ENCODE measurements around the gene CEP104.
A peak's percentile ranks its signal among the peaks of the same experiment; 100 is the strongest.

CEP104 gene

DNA sequence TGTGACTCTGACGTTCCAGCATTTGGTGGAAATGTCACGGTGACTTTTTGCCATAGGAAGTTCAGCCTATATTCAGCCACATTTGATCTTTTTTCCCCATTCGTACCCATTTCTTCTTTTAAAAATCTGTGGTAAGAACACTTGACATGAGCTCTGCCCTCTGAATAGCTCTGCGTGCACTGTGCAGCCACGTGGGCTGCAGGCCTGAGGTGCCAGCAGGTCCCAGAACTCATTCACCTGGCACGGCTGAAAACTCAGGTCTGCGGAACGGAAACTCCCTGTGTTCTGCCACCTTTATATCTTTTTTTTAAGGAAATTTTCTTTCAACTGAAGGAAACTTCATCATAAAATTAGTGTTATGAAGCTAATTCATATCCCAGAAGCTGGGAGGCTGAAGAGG lies 28.6 kb downstream of the CEP104 start:
- Mint-ChIP-seq H3K9me3 (no peaks in the 10 kb centered on the region), H3K27me3 (ENCODE audit: low read depth) (no peaks in the 10 kb centered on the region), H3K36me3 (ENCODE audit: low read depth) (peaks cover 64% of the 10 kb centered on the region), H3K4me1 (no peaks in the 10 kb centered on the region), H3K27ac (no peak overlapping the region), H3K4me3 (no peak overlapping the region)
- TF ChIP-seq, protein P1, sequence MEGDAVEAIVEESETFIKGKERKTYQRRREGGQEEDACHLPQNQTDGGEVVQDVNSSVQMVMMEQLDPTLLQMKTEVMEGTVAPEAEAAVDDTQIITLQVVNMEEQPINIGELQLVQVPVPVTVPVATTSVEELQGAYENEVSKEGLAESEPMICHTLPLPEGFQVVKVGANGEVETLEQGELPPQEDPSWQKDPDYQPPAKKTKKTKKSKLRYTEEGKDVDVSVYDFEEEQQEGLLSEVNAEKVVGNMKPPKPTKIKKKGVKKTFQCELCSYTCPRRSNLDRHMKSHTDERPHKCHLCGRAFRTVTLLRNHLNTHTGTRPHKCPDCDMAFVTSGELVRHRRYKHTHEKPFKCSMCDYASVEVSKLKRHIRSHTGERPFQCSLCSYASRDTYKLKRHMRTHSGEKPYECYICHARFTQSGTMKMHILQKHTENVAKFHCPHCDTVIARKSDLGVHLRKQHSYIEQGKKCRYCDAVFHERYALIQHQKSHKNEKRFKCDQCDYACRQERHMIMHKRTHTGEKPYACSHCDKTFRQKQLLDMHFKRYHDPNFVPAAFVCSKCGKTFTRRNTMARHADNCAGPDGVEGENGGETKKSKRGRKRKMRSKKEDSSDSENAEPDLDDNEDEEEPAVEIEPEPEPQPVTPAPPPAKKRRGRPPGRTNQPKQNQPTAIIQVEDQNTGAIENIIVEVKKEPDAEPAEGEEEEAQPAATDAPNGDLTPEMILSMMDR (IDR thresholded peaks at IDR 0.05; ENCODE audit: unreplicated experiment in 3 of 3), result no peak

DNA sequence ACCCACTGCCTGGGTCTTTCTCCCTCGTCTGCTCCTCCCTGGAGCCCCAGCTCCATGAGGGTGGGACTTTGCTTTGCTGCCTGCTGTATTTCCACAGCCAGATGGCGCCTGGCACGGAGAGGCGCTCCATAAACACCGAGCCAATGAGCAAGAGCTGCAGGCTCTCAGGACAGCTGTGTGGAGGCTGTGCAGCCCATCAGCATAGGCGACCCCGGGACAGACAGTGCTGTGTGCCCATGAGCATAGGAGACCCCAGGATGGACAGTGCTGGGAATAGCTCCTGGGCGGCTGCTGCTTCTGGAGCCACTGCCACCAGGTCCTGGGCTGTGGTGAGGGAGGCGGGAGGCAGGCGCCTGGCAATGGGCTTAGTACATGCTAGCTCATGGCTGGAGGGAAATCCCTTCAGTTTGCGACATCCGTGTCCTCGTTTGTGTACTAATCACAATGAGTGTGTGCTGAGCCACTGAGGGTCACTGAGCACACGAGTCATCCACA lies 29.2 kb downstream of the CEP104 start:
- no peaks in the 10 kb centered on the region for H3K9me3 Mint-ChIP-seq
- peaks cover 65% of the 10 kb centered on the region for H3K36me3 Mint-ChIP-seq (ENCODE audit: low read depth)
- H3K4me1 Mint-ChIP-seq, result no peaks in the 10 kb centered on the region
- H3K27ac Mint-ChIP-seq, result no peak overlapping the region
- no peak overlapping the region for H3K4me3 Mint-ChIP-seq
- no peaks in the 10 kb centered on the region for H3K27me3 Mint-ChIP-seq (ENCODE audit: low read depth)
- TF ChIP-seq, protein P1 (IDR thresholded peaks at IDR 0.05; ENCODE audit: unreplicated experiment in 3 of 3), result no peak

DNA sequence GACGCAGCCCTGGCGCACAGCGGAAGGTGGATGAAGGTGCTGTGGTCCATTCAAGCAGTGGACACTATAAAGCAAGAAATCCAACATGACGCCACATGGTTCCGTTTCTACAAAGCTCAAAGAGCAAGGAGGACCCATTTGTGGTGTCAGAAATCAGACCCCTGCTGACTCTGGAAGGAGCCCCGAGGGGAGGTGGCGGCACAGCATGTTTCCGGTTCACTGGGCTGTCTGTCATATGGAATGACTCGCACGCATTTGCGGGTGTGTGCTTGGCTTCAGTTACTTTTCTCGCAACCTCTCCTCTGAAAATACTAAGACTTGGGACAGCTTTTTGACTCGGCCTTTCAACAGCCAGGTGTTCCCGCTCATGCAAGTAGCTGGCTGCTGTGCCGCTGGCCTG lies 31.7 kb downstream of the CEP104 start:
- peaks cover 63% of the 10 kb centered on the region for H3K36me3 Mint-ChIP-seq (ENCODE audit: low read depth)
- no peaks in the 10 kb centered on the region for H3K9me3 Mint-ChIP-seq
- no peak overlapping the region for H3K27ac Mint-ChIP-seq
- H3K4me1 Mint-ChIP-seq, result peaks cover 7% of the 10 kb centered on the region
- TF ChIP-seq, protein P1 (IDR thresholded peaks at IDR 0.05; ENCODE audit: unreplicated experiment in 3 of 3), result no peak
- no peaks in the 10 kb centered on the region for H3K27me3 Mint-ChIP-seq (ENCODE audit: low read depth)
- no peak overlapping the region for H3K4me3 Mint-ChIP-seq

DNA sequence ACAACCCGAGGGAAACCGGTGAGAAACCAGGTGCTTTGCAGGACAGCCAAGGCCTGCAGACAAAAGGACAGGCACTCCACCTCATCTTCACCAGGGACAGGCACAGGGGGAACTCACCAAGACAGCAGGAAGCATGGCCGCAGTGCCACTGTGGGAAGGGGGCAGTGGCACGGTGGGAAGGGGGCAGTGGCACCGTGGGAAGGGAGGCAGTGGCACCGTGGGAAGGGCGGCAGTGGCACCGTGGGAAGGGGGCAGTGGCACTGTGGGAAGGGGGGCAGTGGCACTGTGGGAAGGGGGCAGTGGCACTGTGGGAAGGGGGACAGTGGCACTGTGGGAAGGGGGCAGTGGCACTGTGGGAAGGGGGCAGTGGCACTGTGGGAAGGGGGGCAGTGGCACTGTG lies 32.4 kb downstream of the CEP104 start:
- peaks cover 13% of the 10 kb centered on the region for H3K4me1 Mint-ChIP-seq
- H3K36me3 Mint-ChIP-seq (ENCODE audit: low read depth), result peaks cover 64% of the 10 kb centered on the region
- no peaks in the 10 kb centered on the region for H3K9me3 Mint-ChIP-seq
- H3K27me3 Mint-ChIP-seq (ENCODE audit: low read depth), result no peaks in the 10 kb centered on the region
- TF ChIP-seq, protein P1 (IDR thresholded peaks at IDR 0.05; ENCODE audit: unreplicated experiment in 3 of 3), result no peak
- H3K4me3 Mint-ChIP-seq, result no peak overlapping the region
- no peak overlapping the region for H3K27ac Mint-ChIP-seq

DNA sequence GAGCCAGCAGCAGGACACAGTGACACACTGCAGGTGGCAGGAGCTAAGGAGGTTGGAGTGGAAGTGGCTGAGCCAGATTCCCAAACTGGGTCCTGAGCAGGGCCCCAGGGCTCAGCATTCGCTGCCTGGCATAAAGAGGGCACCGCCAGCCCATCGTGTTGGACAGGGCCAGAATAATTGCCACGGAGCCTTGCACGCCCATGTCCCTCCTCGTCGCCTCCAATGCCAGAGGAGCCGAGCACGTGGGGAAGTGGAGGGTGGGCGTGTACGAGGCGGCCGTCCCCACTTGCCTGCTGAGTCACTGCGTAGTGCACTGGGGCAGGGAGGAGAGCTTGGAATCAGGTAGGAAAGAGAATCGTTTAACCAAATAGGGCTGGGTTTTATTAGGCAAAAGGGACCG lies 34.6 kb downstream of the CEP104 start:
- peaks cover 64% of the 10 kb centered on the region for H3K36me3 Mint-ChIP-seq (ENCODE audit: low read depth)
- no peaks in the 10 kb centered on the region for H3K9me3 Mint-ChIP-seq
- H3K27ac Mint-ChIP-seq, result no peak overlapping the region
- H3K4me3 Mint-ChIP-seq, result no peak overlapping the region
- H3K27me3 Mint-ChIP-seq (ENCODE audit: low read depth), result no peaks in the 10 kb centered on the region
- peaks cover 18% of the 10 kb centered on the region for H3K4me1 Mint-ChIP-seq
- TF ChIP-seq, protein P1 (IDR thresholded peaks at IDR 0.05; ENCODE audit: unreplicated experiment in 3 of 3), result no peak

DNA sequence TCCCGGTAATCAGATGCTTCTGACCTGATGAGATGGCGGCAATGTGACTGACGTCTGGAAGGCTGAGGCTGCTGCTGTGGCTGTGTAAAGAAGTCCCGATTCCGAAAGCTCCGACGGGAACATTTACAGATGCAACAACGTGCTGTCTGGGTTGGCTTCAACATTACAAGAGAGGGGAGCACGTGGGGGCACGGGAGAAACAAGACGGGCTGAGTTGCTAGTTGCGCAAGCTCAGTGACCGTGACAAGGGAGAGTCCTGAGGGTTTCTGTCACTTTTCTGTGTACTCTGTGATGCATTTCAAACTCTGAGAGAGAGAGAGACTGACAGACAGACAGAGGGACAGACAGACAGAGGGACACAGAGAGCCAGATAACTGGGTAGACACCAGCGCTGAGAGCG lies 35.1 kb downstream of the CEP104 start:
- no peak overlapping the region for H3K4me3 Mint-ChIP-seq
- no peaks in the 10 kb centered on the region for H3K9me3 Mint-ChIP-seq
- peaks cover 18% of the 10 kb centered on the region for H3K4me1 Mint-ChIP-seq
- H3K27me3 Mint-ChIP-seq (ENCODE audit: low read depth), result no peaks in the 10 kb centered on the region
- peak overlapping the region in 2 of 3 experiments; percentile 68 to 76 for H3K27ac Mint-ChIP-seq
- TF ChIP-seq, protein P1 (IDR thresholded peaks at IDR 0.05; ENCODE audit: unreplicated experiment in 3 of 3), result no peak
- peaks cover 67% of the 10 kb centered on the region for H3K36me3 Mint-ChIP-seq (ENCODE audit: low read depth)

Data from nephron (organoid).